GM19099 (cell line): ENCODE data around the gene RALGPS2.

Source experiments
- POLR2A ChIP-seq: IDR thresholded peaks from 3 replicates; pipeline ENCODE4 v1.6.1; 2011; ENCODE audit warnings: low read depth; ENCODE audit not compliant: insufficient read length; ENCODE audit errors: extremely low read depth

Gene RALGPS2

DNA sequence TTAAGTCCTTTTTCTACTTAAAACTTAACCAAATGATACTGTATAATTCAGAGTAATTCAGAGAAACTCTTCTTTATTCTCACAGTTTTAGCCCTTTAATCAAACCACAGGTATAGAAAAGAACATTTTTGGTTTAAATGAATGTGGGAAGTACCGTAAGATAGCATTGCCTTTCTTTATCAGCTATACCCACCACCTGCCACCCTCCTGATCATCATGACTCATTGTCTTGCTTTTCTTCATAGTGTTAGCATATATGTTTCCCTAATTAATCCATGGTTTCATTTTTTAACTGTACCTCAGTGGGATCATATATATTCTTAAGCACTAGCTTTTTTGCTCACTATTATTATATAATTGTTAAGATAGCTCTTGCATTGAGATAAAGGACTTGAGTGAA, 173.4 kb downstream of the RALGPS2 start:
- TF ChIP-seq POLR2A: no peak

DNA sequence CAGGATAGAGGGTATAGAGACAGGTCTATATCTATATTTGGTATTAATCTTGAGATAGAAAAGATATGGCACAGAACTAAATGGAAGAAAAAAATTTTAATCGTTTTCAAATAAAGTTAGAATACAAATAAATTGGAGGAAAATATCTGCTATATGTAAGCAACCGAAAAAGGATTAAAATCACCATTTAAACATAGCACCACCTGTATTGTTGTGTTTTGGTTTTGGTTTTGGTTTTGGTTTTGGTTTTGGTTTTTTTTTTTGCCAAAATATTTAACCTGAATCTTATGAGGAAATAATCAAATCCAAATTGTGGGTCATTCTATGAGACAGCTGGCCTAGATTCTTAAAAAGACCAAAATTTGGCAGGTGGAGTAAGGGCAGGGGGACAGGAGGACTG, 174.4 kb downstream of the RALGPS2 start:
- no peak for TF ChIP-seq POLR2A

DNA sequence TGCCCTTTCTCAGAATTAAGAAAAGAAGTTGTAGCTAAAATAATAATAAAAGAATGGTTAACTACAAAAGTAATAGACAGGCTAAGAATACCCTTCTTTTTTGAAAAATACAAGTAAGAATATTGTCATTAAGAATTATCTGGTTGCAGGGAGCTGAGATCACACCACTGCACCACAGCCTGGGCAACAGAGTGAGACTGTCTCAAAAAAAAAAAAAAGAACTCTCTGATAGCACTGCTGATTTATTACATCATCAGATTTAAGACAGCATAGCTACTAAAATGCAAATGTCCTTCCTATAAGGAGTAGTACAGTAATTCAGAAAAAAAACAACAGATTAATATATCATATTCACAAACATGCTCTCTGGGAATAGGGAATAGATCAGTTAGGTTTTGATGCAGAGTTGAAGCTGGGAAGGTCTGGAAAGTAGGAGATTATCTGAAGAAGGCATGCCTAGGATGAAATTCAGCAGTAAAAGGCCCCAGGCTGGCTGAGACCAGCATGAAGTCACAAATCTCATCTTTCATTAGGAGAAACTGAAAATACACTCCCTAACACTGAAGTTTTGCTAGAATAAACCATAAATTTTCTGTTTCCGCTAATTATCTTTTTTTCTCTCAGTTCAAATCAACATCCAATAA, 176.6 kb downstream of the RALGPS2 start:
- TF ChIP-seq POLR2A: no peak

DNA sequence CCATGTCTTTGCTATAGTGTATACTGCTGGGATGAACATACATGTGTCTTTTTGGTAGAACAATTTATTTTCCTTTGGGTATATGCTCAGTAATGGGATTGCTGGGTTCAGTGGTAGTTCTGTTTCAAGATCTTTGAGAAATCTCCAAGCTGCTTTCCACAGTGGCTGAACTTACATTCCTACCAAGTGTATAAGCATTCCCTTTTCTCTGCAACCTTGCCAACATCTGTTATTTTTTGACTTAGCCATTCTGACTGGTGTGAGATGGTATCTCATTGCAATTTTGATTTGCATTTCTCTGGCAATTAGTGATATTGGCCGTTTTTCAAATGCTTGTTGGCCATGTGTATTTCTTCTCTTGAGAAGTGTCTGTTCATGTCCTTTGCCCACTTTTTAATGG, 183.3 kb downstream of the RALGPS2 start:
- no peak for TF ChIP-seq POLR2A

- no peak for TF ChIP-seq POLR2A
Observed at GRCh38 chr1:178910023-178910422, 185.0 kb downstream of the RALGPS2 start.

- TF ChIP-seq POLR2A: no peak
Observed at GRCh38 chr1:178912597-178912996, 187.6 kb downstream of the RALGPS2 start.

- TF ChIP-seq POLR2A: no peak
Observed at GRCh38 chr1:178916448-178917174, 191.6 kb downstream of the RALGPS2 start.

GRCh38 chr1:178918308-178918707, 193.3 kb downstream of the RALGPS2 start:
- no peak for TF ChIP-seq POLR2A

GRCh38 chr1:178918955-178919354, 193.9 kb downstream of the RALGPS2 start:
- TF ChIP-seq POLR2A: no peak

- no peak for TF ChIP-seq POLR2A
Observed at GRCh38 chr1:178919581-178919980, 194.5 kb downstream of the RALGPS2 start.

DNA sequence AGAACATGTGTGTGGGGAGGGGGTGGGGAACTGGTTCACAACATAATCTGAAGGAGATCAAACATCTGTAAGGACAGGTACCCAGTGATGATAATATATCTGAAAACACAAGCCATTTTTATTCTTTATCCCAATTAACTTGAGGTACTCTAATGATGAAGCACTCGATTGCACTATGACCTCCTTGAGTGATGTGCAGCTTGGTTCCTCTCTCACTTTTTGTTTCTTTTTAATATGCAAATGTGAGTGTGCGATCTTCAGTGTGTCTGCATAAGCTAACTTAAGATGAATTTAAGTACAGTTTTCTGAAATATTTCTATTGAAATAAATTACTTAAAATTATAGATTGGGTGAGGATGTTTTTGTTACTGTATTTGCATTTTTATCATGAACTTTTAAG, 196.5 kb downstream of the RALGPS2 start:
- TF ChIP-seq POLR2A: no peak

- no peak for TF ChIP-seq POLR2A
Observed at GRCh38 chr1:178923512-178923911, 198.5 kb downstream of the RALGPS2 start.

- TF ChIP-seq POLR2A: no peak
Observed at GRCh38 chr1:178926046-178926445, 201.0 kb downstream of the RALGPS2 start.

GRCh38 chr1:178927003-178927402, 202.0 kb downstream of the RALGPS2 start:
- no peak for TF ChIP-seq POLR2A

- no peak for TF ChIP-seq POLR2A
Observed at GRCh38 chr1:178928041-178928440, 203.0 kb downstream of the RALGPS2 start.

DNA sequence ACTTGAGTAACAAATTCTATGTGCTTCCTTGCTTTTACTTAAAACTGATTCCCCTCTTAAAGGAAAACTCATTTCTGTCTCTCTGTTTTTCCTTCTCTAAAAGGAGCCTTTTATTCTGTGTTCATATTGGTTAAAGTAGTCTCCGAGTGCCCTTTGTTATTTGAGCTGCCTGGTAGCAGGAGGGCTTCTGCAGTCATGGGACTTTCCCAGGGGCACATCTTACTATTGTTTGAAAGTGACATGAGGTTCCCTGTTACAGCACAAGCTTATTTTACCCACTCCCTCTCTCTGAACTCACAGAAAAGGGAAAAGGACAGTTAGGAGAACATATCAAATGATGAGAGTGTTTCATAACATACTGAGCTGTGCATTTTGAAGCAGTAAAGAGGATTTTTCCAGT, 203.9 kb downstream of the RALGPS2 start:
- TF ChIP-seq POLR2A: no peak

GRCh38 chr1:178931858-178932551, 207.0 kb downstream of the RALGPS2 start:
- no peak for TF ChIP-seq POLR2A

DNA sequence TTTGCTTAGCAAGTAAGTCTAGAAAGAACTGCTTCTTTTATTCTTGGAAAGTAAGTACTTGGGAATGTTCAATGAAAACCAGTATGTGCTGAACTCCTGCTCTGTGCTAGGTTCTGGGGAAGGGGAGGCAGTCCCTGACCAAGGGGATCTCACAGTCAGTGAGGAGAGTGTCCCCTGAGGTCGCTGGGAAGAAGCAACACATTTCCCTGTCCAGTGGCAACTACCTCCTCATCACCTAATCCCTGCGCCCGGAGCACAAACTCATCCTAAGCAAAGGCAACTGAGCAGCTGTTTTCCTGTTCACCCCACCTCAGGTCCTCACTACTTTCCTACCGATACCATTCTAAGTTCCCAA, 207.5 kb downstream of the RALGPS2 start:
- no peak for TF ChIP-seq POLR2A
